ENCODE results near the gene KPNA5.
"Not testable (repeated sequence)": the region's sequence is repeated elsewhere in the genome, so short reads cannot be mapped to it uniquely, and the experiment has no call there.

The KPNA5 gene

DNA sequence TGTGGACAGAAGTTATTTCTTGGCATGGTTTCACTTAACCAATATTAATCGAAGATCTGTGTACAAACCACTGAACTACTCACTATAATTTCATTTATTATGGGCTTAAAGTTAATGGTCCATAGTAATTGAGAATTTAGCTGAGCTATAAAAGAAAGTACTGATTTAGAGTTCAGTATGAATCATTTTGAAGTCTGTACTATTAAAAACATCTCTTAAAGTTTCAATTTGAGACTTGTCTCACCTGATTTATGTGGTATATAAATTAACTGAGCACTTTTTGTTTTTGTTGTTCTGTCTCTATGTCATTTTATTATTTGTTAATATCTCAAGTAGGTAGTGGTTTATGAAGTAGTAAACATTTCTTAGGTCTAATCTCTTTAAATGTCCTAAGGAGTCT, 24.9 kb downstream of the KPNA5 start:
- DNase-seq = no peak

DNA sequence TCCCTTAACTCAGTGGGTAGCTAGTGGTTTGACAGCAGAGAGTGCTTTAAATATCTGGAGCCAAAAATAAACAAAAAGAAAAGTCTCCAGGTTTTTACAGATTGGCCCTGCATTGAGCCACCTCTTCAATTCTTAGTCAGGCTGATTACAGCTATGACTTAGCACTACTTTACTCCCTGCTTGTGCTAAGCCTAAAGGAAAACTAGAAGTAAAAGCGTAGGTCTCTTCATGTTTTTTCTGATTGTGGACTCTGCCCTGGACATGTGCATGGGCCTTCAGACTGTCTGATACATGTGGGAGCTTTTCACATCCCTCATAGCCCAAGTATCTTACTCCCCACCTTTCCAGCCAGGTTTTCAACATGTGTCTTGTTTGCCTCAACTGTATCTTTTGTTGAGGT, 33.3 kb downstream of the KPNA5 start:
- DNase-seq = no peak

DNA sequence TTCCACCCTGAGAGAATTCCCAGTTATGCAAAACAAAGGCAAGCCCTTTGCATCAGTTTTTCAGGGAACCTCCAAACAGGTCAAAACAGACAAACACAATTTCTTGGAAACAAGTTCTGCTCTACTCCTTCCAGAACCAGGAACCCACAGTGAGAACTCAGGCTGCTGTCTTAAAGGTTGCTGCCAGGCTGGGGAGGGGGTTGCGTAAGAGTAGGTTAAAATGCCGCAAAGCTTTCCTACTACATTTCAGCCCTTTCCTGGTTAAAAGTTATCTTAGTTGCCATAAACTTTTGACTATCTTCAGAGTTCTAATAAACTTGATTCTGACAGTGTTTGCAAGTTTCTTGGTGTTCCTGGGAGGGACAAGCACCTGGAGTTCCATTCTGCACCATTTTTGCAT, 33.8 kb downstream of the KPNA5 start:
- no peak for DNase-seq

DNA sequence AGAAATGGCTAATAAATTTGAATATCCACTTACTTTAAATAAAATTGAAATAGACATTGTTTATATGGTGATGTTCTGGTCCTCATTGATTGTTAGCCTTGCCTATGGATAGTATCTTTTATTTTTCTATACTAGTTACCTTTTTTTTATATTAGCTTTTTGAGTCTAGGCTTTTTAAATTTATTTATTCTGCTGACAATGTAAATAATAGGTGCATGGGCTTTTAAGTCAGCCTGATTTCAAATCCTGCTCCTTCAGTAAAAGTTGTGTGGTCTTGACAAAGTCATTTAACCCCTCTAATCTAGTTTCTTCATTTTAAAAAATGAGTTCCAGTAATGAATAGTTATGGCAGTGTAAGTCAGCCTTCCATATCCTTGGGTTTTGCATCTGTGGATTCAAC, 45.9 kb downstream of the KPNA5 start:
- no peak for DNase-seq

DNA sequence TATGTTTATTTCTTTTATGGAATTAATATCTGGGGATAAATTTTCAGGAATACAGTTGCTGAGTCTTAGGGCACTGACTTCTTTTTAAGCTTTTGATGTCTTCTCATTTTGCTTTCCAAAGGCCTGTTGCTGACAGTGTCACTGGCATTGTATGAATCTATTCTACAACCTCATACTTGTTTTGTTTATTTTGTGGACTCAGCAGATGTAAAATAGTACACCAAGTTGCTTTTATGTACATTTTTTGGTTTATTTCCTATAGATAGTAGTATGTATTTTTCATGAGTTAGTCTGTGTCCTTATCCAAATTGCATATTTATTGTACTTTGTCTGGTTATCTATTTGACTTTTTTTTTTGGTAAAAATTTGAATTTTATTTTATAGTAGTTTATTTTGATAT, 49.5 kb downstream of the KPNA5 start:
- no peak for DNase-seq

DNA sequence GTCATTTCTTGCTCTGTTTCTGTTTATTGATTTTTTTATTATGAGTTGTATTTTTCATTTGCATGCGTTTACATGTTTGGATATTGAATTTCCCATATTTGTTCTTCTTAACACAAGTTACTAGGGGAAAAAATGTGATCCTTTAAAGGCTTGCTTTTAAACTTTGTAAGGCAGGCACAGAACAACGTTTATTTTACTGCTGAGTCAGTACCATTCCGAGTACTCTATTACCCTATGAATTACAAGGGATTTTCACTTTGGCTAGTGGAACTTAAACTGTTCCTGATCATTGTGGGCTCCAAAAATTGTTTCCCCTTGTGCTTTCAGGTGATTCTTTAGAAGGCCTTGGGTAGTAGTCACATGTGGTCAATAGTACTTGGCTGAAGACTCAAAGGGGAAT, 56.0 kb downstream of the KPNA5 start:
- no peak for DNase-seq

DNA sequence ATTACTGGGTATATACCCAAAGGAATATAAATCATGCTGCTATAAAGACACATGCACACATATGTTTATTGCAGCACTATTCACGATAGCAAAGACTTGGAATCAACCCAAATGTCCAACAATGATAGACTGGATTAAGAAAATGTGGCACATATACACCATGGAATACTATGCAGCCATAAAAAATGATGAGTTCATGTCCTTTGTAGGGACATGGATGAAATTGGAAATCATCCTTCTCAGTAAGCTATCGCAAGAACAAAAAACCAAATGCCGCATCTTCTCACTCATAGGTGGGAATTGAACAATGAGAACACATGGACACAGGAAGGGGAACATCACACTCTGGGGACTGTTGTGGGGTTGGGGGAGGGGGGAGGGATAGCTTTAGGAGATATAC, 59.5 kb downstream of the KPNA5 start:
- DNase-seq = not testable (repeated sequence)

DNA sequence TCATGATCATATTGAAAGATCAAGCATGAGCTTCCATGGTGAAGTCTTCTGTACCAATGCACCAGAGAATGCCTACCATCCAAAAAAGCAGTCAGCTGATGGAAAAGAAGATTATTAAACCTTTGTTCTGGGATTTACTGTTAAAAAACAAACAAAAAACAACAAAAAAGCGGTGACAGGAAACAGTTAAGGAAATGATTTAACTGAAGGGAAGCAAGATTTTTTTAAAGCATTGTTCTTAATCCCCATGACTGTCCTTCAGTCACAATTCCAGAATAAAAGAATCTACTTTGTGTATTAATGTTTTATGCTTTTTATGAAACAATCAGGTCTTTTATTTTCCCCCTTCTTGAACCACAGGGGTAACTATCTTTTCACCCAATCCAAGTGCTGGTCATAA, 60.6 kb downstream of the KPNA5 start:
- no peak for DNase-seq

DNA sequence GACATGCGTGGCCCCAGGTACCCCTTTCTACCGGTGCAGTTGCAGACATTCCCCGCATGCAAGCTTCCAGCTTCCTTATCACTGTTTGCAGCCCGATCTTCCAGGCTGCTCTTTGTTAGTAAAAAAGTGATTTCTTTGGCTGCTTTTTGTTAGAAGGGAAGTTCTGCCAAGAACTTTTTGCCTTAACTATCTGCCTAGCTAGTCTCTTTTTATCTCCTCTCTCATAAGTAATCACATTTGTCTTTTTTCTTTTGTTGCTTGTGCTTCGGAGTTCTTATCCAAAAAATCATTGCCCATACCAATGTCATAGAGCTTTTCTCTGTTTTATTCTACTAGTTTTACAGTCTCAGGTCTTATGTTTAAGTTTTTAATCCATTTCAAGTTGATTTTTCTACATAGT, 64.2 kb downstream of the KPNA5 start:
- no peak for DNase-seq

DNA sequence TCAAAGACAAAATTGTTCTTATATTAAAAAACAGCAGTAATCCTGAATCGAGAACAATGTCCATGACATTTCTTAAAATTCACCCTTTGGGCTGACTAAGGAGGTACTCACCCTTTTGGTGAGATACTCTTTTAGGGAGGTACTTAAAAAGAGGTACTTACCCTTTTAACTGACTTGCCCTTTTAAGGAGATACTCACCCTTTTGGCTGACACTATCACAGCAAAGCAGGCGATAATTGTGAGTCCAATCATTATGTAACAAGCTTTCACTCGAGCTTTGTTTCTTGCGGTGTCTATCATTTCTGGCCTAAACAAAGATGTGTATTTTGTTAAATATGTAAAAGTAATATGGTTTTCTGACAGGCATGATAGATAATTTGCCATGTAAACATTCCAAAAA, 80.8 kb downstream of the KPNA5 start:
- DNase-seq = no peak

DNA sequence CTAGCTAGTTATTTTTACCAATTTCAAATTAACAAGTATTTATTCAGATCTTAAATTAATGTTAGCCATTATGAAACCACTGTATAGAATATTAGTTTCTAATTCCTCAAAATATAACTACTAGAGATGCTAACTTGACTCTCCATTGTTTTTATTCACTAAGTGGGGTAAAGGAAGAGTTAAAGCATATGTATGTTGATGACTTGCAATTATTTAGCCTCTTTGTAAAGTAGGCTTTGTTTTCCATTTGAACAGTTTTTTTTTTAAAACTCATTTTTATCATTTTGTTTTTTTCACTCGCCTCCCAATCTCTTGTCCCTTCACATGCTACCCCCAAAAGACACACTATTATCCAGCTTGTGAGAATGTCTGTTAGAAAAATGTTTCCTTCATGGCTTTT, 81.2 kb downstream of the KPNA5 start:
- DNase-seq = no peak

DNA sequence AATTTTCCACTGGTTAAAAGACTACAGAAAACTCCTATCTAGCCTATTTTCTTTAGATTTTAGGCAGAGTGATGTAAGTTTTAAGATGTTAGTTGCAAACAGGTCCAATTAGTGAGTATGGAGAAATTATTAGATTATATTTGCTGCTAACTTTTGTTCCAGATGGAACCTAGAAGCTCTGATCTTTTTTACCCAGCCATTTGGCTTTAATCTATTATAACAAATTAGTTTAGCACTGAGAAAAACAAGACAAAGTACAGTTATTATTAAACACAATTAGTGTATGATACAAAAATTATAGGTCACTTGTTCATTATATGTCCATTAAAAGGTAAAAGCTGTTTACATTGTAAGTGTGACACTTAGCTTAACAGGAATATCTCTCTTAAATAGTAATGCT, 82.0 kb downstream of the KPNA5 start:
- DNase-seq = no peak

DNA sequence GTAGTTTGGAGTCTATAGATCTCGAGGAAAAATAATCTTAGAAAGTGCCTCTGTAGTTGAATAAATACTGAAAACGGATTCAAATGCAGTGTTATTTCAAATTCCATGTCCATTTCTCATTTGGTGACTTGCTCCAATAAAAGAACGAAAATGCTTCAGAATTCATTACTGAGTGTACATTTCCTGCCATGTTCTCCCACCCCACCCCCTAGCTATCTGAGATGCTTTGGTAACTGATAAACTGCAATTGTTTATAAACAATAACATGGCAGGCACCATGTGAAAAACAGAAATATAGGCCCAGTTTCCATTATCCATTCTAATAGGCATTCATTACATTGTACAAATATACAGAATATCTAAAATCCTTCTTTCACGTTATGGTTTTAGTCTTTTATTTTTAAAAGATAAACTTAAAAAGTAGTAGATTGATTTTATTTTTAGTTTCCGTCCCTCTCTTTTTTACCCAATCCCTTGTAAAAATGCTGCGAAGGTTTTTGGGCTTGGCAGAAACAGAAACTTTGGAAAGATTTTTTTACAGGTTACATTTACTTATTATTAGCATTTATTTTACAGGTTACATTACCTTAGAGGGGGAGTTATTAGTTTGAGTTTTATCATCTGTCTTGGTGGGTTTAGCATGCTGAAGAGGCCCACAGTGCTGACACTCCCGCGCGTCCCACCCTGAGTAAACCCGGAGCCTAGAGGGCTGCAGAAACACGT, 83.1 kb downstream of the KPNA5 start:
- DNase-seq = no peak

DNA sequence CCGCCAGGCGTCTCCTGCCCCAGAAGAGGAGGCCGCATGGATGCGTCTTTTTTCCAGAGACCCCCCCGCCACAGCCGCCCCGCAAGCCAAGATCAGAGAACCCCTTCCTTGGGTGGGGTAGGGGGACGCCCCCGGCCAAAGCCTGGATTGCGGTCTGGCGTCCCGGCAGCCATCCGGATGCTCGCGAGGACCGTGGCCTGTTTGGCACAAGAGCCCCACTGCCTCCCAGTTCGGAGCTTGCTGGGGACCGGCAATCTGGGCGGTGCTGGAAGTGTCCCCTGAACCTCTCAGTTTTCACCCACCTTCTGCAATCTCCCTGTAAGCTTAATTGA, 83.6 kb downstream of the KPNA5 start:
- no peak for DNase-seq

DNA sequence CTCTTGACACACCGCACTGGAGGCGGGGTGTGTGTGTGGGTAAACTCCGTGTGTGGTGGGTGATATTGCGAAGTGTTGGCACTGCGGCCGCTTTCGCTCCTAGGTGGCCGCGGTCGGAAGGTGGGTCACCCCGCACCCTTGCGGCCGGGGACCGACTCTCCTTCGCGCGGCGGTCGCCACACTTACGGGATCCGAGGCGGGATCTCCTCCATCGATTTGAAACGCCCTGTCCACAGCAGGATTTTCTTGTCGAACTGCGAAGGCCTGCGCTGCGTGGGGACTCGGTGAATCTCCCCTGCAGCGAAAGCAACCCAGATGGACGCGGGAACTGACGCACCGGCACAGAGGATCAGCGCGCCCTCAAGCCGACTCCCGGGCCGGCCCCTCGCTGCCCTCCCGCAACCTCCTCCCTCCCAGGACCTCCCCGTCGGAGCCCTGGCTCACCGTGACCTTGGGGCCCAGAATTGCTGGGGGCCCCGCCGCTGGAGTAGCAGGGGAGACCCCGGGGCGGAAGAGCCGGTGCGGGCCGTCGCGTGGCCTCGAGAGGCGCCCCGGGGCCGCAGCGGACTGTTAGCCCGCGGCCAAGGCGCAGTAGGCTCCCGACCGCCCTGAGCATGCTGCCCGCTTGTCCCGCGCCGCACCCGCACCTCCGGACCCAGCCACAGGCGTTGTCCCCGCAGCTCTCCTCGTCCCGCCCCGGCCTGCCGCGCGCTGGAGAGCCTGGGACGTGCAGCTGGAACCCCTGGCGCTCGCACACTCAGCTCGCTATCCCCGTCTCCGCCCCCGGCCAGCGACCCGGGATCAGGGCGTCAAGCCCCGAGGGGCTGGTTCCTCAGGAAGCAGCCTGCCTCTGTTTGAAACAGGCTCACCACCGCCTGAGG, 84.2 kb downstream of the KPNA5 start, which contains the start of gene FAM162B:
FAM162B (minus strand) TSS at position 759 of the 881 bp plus-strand sequence; CDS start at position 616, 143 bp downstream.
- DNase-seq = no peak

DNA sequence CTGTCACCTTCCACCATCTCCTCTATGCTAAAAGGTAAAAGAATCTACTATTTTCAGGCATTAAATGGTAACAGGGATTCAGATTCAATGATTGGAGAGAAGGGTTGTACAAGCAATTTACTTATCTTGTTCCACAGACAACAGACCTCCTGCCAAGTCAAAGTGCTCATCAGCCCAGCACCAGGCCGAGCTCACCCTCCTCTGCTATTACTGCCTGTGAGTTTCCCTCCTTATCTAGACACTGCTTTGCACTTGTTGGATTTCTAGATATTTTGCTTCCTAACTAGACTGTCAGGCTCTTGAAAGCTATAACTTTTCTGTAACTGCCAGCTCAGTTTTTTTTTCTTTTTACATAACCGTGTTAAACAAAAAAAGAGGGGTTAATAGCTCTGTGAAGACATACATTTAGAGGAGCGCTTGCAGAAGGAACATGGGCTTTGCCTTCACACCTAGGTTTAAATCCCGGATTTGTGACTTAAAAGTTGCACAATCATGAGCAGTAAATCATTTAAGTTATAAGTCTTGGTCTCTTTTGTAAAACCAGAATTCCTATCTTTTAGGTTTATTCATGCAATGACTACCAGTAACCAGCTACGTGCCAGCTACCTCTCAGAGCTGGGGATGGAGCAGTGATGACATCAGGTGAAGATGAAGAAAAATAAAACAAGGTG, 85.6 kb downstream of the KPNA5 start:
- no peak for DNase-seq

DNA sequence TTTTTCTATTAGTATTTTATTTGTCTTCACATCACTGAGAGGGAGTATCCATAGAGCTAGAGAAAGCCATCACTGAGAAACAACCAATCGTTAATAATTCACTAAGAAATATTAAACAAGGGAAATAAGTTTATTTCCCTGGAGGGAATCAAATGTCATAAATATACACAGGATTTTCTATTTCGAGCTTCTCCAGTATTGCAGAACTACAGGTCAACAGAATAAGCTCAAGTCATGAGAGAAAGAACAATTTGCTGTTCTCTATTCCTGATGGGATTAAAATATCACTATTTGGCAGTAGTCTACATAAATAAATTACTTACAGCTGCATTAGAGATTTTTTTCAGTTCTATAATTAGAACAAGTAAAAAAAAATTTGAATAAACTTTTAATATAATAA, 86.7 kb downstream of the KPNA5 start:
- no peak for DNase-seq

DNA sequence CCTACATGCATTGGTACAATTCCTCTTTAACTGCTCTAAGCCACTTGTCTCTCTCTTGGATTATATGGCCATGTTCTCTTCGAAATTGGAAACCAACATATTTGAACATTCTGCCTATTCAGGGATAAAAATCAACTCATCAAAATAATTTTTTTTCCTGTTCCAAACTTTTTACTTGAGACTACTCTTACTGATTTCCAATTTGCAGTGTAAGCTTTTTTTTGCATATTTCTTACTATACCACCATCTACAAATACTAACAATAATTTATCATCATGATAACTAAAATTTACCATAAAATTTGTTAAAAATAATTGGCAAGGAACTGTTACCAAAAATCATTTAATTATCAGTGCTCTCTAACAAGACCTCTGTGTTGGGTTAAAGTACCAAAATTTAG, 91.4 kb downstream of the KPNA5 start:
- no peak for DNase-seq

DNA sequence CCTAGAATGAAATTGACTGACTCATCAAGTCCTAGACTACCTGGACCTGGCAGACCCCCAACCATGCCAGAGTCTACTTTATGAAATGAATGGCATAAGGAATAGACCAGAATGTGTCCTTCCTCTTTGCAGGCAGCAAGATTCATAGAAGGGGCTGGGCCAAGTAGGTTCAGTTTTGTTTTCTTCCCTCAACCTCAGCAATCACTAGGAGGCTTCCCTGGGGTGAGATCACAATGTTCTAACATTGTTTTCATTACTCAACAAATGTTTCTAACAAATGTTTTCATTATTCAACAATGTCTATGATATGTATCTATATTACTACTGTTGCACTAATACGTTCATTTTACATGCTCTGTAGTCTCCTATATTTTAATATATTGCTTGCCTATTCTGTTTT, 92.9 kb downstream of the KPNA5 start:
- DNase-seq = no peak

DNA sequence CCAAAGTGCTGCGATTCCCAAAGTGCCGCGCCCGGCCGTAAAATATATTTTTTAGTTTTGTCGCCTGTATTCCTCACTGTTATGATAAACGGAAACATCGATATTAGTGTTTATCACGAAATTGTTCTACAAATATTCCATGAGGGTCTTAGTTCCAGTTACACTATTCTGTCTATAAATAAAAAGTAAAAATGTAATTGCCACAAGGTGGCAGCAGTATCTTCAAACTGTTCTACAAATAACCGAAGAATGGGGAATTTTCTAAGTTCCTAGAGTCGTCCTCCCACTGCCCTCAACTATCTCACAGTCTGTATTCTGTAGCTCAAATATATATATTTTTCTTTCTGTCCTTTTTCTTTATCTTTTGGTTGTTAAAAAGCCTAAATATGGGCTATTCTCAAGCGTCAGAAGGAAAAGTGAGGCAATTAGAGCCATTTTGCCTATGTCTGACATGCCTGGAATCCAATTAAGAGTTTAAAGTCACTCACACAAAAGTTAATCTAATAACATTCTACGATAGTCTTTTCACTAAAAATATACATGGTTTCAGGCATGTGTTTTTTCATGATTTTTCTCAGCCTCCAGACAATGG, 98.7 kb downstream of the KPNA5 start:
- DNase-seq = peak; percentile 5 to 54

DNA sequence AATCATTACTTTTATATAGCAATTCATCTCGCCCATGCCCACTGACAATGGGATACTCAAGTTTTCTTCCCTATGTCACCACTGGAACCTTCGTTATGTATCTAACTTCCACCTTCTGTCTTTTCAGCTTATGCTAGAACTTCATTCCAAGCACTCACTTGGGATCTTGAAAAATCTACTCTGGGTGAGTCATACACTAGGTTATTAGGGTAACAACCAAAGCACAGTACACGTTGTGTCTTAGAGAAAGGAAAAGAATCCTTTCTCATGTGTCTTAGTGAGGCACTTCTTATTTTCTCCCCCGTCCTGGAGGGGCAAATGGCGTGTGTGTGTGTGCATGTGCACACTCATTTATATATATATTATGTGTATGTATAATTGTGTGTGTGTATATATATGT, 102.8 kb downstream of the KPNA5 start:
- DNase-seq = no peak

All from SW 1271 (cell line).